ENCODE data around the gene FTL.
A peak's percentile ranks its signal among the peaks of the same experiment; 100 is the strongest.

GRCh38 chr19:48965806-48966540, 864 bp downstream of the FTL start:
- TF ChIP-seq POLR2A (IDR thresholded peaks at IDR 0.05) = no peak
- no peak for TF ChIP-seq CTCF (IDR thresholded peaks at IDR 0.05)
- peak in 1 of 2 donors; percentile 25 for TF ChIP-seq EP300 (IDR thresholded peaks at IDR 0.05)

Data from tibial nerve (tissue), 4 donors.